ENCODE data around the gene GOLPH3L. TPM values are rescaled to one million over a fixed set of nuclear protein-coding genes. Genes with fewer than 3 reads are reported as not detected.
"Not testable (repeated sequence)": the region's sequence is repeated elsewhere in the genome, so short reads cannot be mapped to it uniquely, and the experiment has no call there.

GOLPH3L gene
- total RNA-seq, 1 donor from 2014 or later = 24.4 TPM

DNA sequence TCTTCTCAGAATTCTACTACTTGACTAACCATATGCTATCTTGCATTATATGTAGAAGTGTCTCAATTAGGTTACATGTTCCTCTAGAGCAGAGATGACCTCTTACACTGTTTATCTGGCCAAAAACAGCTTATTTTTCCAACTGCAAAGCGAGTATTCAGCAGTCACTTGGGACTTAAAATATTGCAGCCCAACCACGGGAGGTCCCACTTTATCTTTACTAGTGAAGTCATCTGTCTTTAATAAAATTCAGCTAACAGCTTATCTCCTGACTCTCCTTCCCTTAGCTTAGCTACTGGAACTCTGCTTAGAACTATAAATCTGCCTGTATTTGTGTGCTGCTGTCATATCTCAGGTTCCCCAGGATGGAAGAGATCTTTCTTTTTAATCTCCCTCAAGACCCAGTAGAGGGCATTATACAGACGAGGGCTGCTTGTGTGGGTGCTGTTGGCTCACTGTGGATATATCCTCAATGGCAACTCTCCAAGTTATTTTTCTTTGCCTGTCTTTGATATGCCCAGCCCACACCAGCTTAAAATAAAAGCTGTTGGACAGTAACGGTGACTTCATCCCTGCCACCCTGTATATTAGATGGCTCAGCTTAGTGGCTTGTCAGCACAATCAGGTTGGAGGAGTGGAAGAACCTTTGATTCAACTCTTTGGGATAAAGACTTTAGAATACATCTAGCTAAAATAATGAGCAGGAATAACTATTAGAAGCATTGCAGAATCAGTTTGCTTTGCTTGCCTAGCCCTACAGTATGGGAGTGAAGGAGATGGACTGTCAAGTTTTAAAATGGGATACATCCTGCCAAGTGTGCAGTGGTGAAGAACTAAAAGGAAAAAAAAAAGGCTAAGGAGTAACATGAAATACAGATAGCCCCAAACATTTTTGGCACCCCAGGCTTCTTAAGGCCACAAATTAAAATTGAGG is 77.1 kb downstream of the GOLPH3L start:
- intact Hi-C loops (cut with micrococcal nuclease) = loop anchor here (2.0 to 10.0 kb wide), 5 partner anchors 43 to 385 kb away; partner anchors contain the start of genes ANP32E, CERS2, CTSS and SETDB1

DNA sequence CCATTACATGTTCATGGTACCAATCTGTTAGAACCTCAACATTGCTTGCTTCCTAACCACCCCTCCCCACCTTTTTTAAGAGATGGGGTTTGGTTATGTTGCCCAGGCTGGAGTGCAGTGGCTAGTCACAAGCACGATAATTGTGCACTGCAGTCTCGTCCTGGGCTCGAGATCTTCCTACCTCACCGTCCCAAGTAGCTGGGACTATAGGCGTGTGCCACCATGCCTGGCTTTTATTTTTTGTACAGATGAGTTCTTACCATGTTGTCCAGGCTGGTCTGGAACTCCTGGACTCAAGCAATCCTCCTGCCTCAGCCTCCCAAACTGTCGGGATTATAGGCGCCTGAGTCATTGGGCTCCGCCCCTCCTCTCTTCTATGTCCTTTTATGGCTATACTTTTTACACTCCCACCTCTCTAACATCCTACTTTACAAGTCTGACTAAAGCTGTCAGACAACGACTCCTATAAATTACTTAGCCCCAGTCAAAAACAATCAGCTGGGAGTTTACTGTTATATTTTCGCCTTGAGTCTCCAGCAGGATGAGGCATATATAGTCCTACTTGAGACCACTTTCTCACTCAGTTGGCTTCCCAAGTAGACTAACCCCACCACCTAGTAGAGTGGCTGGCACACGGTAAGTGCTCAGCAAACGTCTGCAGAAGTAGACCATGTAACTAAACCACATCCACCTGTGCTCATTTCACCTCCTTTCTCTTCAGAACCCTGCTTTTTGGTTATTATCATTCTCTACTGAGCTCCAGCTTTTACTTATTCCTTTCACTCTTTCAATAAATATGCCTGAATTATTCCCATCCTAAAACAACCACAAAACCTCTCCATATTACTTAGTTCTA is 81.4 kb downstream of the GOLPH3L start:
- intact Hi-C loops (cut with micrococcal nuclease) = no loop called here

DNA sequence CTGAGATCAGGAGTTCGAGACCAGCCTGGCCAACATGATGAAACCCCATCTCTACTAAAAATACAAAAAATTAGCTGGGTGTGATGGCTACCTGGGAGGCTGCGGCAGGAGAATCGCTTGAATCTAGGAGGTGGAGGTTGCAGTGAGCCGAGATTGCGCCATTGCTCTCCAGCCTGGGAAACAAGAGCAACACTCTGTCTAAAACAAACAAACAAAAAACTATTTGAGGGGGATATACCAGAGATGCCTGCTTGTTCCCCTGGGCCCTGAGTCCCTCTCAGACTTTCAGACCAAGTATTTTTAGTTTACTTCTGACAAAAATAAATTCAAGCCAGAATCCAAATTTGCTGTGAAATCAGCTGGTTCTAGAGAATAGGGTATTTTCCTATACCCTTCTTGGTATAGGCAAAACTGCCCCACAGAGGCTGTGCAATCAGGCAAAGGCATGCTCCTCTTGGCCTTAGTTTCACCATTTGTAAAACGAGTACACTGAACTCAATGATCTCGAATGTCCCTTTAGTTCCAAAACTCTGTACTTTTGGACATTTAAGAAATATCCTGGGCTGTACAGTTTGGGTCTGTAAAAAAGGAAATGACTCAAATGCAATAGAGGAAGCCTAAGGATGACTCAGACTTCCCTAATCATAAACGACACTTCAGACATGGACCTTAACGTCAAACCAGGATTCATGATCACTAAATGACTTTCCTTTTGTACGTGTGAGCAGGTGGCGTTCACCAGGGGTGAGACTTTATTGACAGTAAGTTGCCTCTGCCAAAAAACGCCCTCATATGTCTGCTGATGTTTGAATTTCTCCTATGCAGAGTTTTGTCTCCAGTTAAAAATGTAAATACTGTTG is 83.7 kb downstream of the GOLPH3L start:
- intact Hi-C loops (cut with micrococcal nuclease) = loop anchor here (5.0 kb wide), 1 partner anchor 251 kb away; the partner anchor contains the start of gene RPRD2

DNA sequence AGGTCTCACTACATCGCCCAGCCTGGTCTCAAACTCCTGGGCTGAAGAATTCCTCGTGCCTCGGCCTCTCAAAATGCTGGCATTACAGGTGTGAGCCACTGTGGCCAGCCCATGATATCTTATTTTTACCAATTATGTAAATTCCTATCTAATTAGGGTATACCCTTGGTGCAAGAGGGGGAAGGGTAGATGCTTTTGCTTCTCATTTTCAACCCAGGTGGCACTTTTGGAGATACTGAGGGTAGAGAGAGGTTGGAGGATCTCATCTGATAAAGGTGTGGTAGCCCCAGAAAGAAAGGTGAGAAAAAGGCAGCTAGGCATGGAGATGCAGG is 85.0 kb downstream of the GOLPH3L start:
- intact Hi-C loops (cut with micrococcal nuclease) = loop anchor here (5.0 kb wide), 1 partner anchor 250 kb away; the partner anchor contains the start of gene RPRD2

DNA sequence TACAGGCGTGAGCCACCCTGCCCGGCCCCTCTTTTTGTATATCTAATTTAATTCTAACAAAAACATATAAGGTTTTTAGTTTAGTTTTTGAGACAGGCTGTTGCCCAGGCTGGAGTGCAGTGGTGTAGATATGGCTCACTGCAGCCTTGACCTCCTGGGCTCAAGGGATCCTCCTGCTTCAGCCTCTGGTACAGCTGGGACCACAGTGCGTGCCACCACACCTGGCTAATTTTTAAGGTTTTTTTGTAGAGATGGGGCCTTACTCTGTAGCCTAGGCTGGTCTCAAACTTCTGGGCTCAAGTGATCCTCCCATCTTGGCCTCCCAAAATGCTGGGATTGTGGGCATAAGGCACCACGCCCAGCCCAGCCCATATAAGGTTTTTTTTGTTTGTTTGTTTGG is 86.4 kb downstream of the GOLPH3L start:
- intact Hi-C loops (cut with micrococcal nuclease) = loop anchor here (5.0 kb wide), 1 partner anchor 248 kb away; the partner anchor contains the start of gene RPRD2

DNA sequence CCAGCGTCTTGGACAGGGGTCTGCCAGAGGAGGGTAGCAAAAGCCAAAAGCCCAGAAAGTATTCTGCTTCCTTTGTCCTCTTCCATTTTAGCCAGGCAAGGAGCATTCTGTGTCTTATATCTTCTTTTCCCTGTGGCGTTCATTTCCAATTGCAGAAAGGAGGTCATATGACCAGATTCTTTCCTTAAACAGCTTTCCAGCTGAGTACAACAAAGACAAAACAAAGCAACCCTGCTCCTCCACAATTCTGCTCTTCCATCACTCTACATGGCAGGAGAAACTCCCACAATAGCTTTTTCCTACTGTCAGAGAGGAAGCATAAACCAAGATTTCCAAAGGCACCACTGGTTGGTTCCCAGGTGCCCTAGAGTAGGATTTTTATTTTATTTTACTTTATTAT is 87.2 kb downstream of the GOLPH3L start:
- intact Hi-C loops (cut with micrococcal nuclease) = loop anchor here (5.0 kb wide), 1 partner anchor 247 kb away; the partner anchor contains the start of gene RPRD2

DNA sequence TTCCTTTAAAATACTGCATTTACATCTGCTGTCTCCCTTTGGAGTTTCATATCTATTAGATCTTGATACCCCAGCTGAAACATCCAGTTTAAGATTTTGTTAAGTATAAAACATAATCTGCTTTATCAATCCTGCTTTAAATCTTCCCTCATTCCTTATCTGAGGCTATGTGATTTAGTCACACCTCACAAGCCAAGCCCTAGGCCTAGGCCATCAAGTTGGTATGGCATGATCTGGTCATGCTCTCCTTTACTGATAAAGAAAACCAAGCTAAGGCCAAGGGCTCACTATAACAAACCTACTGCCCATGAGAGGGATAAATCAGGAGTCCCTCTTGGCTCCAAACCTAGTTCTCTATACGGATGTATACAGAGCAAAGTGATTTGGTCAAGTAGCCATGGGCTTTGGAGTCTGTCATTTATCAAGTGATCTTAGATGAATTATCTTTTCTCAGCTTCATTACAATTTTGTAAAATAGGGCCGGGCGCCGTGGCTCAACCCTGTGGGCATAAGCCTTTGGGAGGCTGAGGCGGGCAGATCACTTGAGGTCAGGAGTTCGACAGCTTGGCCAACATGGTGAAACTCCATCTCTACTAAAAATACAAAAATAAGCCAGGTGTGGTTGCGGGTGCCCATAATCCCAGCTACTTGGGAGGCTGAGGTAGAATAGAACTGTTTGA is 90.4 kb downstream of the GOLPH3L start:
- intact Hi-C loops (cut with micrococcal nuclease) = no loop called here

DNA sequence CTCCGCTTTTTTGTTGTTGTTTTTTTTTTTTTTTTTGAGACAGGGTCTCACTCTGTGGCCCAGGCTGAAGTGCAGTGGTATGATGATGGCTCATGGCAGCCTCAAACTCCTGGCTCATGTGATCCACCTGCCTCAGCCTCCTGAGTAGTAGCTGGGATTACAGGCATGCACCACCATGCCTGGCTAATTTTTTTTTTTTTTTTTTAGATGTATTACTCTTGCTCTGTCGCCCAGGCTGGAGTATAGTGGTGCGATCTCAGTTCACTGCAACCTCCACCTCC is 91.6 kb downstream of the GOLPH3L start:
- intact Hi-C loops (cut with micrococcal nuclease) = not testable (repeated sequence)

DNA sequence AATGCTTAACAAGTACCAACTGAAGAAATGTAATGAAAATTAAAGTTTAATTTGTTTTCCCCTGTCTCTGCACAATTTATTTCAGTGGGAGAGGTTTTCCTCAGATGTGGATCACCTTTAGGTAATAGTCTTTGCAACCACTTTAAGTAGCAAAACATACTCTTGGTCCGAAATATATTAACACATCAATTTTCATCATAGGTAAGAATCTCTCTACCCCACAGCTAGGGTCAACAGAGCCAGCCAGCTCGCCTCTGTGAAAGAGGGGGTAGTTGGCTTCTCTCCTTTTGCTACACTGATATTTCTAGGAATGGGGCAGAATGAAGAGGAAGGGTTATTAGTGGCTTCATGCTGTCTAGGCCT is 92.7 kb downstream of the GOLPH3L start:
- intact Hi-C loops (cut with micrococcal nuclease) = no loop called here

DNA sequence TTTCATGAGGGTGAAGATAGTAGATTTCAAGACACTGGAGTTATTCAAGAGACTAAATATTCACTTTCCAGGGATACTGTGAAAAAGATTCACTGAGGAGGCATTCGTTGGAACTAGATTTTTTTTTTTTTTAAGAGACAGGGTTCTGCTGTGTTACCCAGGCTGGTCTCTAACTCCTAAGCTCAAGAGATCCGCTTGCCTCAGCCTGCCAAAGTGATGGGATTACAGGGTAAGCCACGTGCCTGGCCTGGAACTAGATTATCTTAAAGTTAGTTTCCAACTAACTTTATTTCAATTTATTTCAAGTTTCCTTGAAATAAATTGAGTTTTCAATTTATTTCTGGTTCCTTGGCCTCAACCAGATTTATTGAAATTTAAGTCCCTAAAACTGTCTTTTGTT is 93.2 kb downstream of the GOLPH3L start:
- intact Hi-C loops (cut with micrococcal nuclease) = no loop called here

DNA sequence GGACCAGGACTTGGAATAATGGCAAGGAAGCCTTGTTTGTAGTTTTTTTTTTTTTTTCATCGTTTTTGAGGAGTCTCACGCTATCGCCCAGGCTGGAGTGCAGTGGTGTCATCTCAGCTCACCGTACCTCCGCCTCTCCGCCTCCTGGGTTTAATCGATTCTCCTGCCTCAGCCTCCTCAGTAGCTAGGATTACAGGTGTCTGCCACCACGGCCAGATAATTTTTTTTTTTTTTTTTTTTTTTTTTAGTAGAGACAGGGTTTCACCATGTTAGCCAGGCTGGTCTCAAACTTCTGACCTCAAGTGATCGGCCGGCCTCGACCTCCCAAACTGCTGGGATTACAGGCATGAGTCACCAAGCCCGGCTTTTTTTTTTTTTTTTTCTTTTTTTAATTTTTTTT is 94.6 kb downstream of the GOLPH3L start:
- intact Hi-C loops (cut with micrococcal nuclease) = not testable (repeated sequence)

DNA sequence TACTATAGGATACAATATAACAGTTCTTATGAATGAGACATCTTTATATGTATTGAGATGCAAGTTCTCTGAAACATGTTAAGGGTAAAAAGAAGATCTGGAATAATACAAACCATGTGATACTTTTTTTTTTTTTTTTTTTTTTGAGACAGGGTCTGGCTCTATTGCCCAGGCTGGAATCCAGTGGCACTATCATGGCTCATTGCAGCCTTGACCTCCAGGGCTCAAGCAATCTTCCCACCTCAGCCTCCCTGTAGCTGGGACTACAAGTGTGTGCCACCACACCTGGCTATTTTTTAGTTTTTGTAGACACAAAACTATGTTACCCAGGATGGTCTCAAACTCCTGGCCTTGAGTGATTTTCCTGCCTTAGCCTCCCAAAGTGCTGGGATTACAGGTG is 95.4 kb downstream of the GOLPH3L start:
- intact Hi-C loops (cut with micrococcal nuclease) = no loop called here

DNA sequence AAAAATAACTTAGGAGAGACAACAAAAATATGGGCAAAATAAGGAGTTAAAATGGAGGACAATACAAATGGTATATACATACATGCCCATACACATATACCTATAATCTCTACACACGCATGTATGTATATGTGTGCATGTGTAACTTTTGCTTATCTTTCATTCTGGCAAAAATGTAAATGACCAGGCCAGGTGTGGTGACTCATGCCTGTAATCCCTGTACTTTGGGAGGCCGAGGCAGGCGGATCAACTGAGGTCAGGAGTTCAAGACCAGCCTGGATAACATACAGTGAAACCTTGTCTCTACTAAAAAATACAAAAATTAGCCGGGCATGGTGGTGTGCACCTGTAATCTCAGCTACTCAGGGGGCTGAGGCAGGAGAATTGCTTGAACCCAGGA is 98.6 kb downstream of the GOLPH3L start:
- intact Hi-C loops (cut with micrococcal nuclease) = not testable (repeated sequence)

DNA sequence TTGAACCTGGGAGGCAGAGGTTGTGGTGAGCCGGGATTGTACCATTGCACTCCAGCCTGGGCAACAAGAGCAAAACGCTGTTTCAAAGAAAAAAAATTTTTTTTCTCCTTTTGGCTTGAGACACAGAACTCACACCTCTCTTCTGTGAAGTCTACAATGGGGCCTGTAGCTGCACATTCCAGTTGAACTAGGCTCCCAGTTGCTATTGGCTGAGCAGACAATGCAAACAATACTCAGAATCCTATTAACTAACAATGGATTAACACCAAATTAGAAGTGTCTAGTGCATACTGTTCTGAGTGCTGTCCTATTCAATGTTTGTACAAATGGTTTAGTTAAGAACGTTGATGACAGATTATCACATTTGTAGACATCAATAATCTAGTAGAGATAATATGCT is 100.0 kb downstream of the GOLPH3L start:
- intact Hi-C loops (cut with micrococcal nuclease) = no loop called here

Other genes with a start within 250 kb of the GOLPH3L start
- gene TARS2, start 209.7 kb downstream of the GOLPH3L start, total RNA-seq = 38.7 and 40.2 TPM in 2 replicates
- 1.2 and 1.6 TPM in 2 replicates for gene ECM1, start 189.0 kb downstream of the GOLPH3L start, total RNA-seq
- not detected in 2 replicates for gene FALEC, start 181.4 kb downstream of the GOLPH3L start, total RNA-seq
- gene ADAMTSL4, start 147.7 kb downstream of the GOLPH3L start, total RNA-seq = 0.39 and 0.41 TPM in 2 replicates
- gene MCL1, start 117.5 kb downstream of the GOLPH3L start, total RNA-seq = 245 and 248 TPM in 2 replicates
- gene ENSA, start 67.5 kb downstream of the GOLPH3L start, total RNA-seq = 193 and 202 TPM in 2 replicates
- 0.25 and 0.39 TPM in 2 replicates for gene HORMAD1, start 23.7 kb upstream of the GOLPH3L start, total RNA-seq
- 80.4 and 89.5 TPM in 2 replicates for gene CTSS, start 68.6 kb upstream of the GOLPH3L start, total RNA-seq
- 4.3 and 4.5 TPM in 2 replicates for gene CTSK, start 111.1 kb upstream of the GOLPH3L start, total RNA-seq
- 38.1 and 40.5 TPM in 2 replicates for gene ARNT, start 179.4 kb upstream of the GOLPH3L start, total RNA-seq
- gene CTXND2, start 190.0 kb upstream of the GOLPH3L start, total RNA-seq = not detected in 2 replicates
- 52.2 and 52.4 TPM in 2 replicates for gene SETDB1, start 229.2 kb upstream of the GOLPH3L start, total RNA-seq